HG03159 (cell line): ENCODE measurements around the gene IL7R.
A peak's percentile ranks its signal among the peaks of the same experiment; 100 is the strongest.
"Not testable (repeated sequence)": the region's sequence is repeated elsewhere in the genome, so short reads cannot be mapped to it uniquely, and the experiment has no call there.

Experiments used
- ATAC-seq: cut with Tn5 transposase; IDR thresholded peaks from one replicate; pipeline ENCODE4 v1.9.1; 2021; ENCODE audit warnings: mild to moderate bottlenecking, moderate library complexity; ENCODE audit not compliant: unreplicated experiment

Gene IL7R

GRCh38 chr5:35870605-35871004 is 13.9 kb downstream of the IL7R start:
- ATAC-seq = no peak

- no peak for ATAC-seq
These were observed 19.8 kb downstream of the IL7R start for GRCh38 chr5:35876454-35876853.

- no peak for ATAC-seq
These were observed 20.2 kb downstream of the IL7R start for GRCh38 chr5:35876922-35877321.

- ATAC-seq = no peak
These were observed 21.0 kb downstream of the IL7R start for GRCh38 chr5:35877655-35878054.

- ATAC-seq = no peak
These were observed 21.4 kb downstream of the IL7R start for GRCh38 chr5:35878079-35878478.

GRCh38 chr5:35879096-35879495 is 22.4 kb downstream of the IL7R start:
- no peak for ATAC-seq

- ATAC-seq = no peak
These were observed 23.0 kb downstream of the IL7R start for GRCh38 chr5:35879649-35880048.

- ATAC-seq = no peak
These were observed 23.5 kb downstream of the IL7R start for GRCh38 chr5:35880156-35880555.

- no peak for ATAC-seq
These were observed 25.1 kb downstream of the IL7R start for GRCh38 chr5:35881758-35882157.

GRCh38 chr5:35884191-35884769 is 27.6 kb downstream of the IL7R start:
- no peak for ATAC-seq

- ATAC-seq = no peak
These were observed 28.1 kb downstream of the IL7R start for GRCh38 chr5:35884773-35885172.

- no peak for ATAC-seq
These were observed 29.7 kb downstream of the IL7R start for GRCh38 chr5:35886381-35886780.

GRCh38 chr5:35887321-35888100 is 30.8 kb downstream of the IL7R start:
- ATAC-seq = no peak

- ATAC-seq = no peak
These were observed 33.6 kb downstream of the IL7R start for GRCh38 chr5:35890021-35891020.

- ATAC-seq = not testable (repeated sequence)
These were observed 36.1 kb downstream of the IL7R start for GRCh38 chr5:35892799-35893198.

GRCh38 chr5:35894131-35894530 is 37.4 kb downstream of the IL7R start:
- ATAC-seq = no peak

- ATAC-seq = no peak
These were observed 42.4 kb downstream of the IL7R start for GRCh38 chr5:35898952-35899660.

- ATAC-seq = no peak
These were observed 43.1 kb downstream of the IL7R start for GRCh38 chr5:35899800-35900199.

- no peak for ATAC-seq
These were observed 44.4 kb downstream of the IL7R start for GRCh38 chr5:35900972-35901695.

GRCh38 chr5:35902046-35902672 is 45.5 kb downstream of the IL7R start:
- ATAC-seq = peak; percentile 57
